Measurements from ENCODE around the gene CCL18.
"Not testable (repeated sequence)": the region's sequence is repeated elsewhere in the genome, so short reads cannot be mapped to it uniquely, and the experiment has no call there.

Gene CCL18

GRCh38 chr17:36063786-36064541 lies at the start of gene CCL18:
Gene CCL18, plus strand, starts transcription at chr17:36064272. Its CDS starts 71 bp downstream, at chr17:36064343.
- DNase-seq, result no peak

DNA sequence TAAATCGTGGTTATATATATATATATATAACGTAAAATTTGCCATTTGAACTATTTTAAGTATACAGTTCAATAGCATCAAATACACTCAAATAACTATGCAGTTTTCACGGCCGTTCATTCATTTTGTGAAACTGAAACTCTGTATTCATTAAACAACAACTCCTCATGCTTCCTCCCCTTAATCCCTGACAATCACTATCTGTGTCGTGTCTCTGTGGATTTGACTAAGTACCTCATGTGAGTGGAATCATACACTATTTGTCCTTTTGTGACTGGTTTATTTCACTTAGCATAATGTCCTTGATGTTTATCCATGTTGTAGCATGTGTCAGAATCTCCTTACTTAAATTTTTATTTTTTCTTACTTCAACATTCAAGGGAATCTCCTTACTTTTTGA lies 49.1 kb upstream of the CCL18 start:
- no peak for DNase-seq

DNA sequence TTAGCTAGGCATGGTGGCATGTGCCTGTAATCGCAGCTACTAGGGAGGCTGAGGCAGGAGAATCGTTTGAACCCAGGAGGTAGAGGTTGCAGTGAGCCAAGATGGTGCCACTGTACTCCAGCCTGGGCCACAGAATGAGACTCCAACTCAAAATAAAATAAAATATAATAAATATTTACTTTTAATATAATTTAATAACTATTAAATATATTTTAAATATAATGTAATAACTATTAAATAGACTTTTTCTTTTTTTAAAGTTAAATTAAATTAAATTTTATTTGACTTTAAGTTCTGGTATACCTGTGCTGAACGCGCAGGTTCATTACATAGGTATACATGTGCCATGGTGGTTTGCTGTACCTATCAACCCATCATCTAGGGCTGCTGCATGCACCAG lies 48.2 kb upstream of the CCL18 start:
- not testable (repeated sequence) for DNase-seq

DNA sequence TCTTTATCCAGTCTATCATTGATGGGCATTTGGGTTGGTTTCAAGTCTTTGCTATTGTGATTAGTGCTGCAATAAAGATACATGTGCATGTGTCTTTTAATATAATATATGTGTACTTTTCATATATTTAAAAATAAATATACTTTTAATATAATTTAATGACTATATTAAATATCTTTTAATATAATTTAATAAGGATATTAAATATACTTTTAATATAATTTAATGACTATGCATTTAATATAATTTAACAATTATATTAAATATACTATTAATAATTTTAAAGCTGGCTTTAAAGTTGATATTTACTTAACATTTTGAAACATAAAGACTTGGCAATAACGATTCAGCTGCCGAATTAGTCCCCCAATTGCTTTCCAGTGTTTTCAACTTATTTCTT lies 47.5 kb upstream of the CCL18 start:
- no peak for DNase-seq

- peak in 1 of 2 donors; percentile 10 for DNase-seq
These were observed 46.3 kb upstream of the CCL18 start, which contains the start of gene CCL23 for GRCh38 chr17:36017799-36018198. Gene CCL23, minus strand, starts transcription at chr17:36017972. Its CDS starts 75 bp downstream, at chr17:36017897.

- DNase-seq, result no peak
These were observed 44.6 kb upstream of the CCL18 start for GRCh38 chr17:36019423-36019822.

DNA sequence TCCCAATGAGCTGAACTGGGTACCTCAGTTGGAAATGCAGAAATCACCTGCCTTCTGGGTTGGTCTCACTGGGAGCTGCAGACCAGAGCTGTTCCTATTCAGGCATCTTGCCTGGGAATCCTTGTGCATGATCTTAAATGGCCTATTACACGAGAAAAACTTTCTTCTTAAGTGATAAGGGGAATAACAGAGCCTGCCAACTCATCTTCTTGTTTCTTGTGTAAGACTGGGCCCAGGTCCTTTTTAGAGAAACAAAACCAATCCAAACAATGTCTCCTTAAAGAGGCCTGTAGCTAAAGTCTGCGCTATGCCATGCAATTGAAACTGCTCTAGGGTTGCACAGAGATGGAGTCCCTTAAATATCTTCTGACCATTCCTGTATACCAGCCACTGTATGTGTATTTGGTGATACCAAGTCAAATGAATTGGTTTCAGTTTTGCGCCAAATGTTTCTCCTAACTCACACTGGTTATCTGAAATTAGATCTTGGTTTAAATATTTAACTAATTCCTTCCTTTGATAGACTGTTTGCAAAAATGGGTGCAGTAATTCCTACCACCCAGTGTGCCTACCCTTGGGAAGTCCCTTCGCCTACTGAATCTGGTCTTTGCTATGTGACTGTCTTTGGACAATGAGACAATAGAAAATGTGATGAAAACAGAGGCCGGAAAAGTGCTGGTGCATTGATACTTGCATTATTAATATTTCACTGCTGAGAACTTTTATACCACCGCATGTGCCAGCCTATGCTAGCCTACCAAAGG lies 39.8 kb upstream of the CCL18 start:
- no peak for DNase-seq

- no peak for DNase-seq
These were observed 36.3 kb upstream of the CCL18 start for GRCh38 chr17:36027761-36028160.

- no peak for DNase-seq
These were observed 33.1 kb upstream of the CCL18 start for GRCh38 chr17:36030956-36031355.

DNA sequence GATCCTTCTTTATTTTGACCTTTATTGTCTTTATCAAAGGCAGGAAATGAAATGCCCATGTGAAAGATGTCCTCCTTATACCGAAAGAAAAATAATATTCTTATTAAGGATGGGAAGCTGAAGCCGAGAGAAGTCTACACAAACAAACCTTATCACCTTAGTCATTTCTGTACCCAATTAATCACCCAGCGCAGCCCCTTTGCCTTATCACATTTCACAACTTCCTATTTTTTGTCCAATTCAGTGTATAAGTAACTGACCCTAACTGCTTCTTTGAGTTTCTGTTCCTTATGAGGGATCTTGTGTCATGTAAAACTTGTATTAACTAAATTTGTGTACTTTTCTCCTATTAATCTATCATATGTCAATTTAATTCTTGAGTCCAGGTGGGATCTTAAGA lies 29.9 kb upstream of the CCL18 start:
- DNase-seq, result peak in 1 of 2 donors; percentile 11

- DNase-seq, result no peak
These were observed 27.8 kb upstream of the CCL18 start for GRCh38 chr17:36036235-36036634.

GRCh38 chr17:36048066-36048465 lies 16.0 kb upstream of the CCL18 start:
- no peak for DNase-seq

- DNase-seq, result no peak
These were observed 14.4 kb upstream of the CCL18 start for GRCh38 chr17:36049643-36050042.

DNA sequence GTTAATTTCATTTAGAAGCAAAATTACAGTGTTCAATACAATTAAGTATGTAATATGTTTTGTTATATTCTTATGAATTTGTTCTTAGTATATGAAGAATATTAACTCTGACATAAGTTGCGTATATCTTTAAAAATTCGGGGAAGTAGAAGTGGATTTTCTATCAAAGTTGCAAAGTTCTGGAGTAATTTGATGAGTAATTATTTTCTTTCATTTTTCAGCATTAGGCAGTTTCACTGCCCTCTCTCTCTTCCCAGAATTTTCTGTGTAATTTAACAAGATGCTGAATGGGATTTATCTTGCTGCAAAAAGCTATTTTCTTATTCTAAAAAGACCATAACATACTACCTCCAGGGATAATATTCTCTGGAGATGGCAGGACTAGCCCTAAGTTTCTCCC lies 8.9 kb upstream of the CCL18 start:
- no peak for DNase-seq

DNA sequence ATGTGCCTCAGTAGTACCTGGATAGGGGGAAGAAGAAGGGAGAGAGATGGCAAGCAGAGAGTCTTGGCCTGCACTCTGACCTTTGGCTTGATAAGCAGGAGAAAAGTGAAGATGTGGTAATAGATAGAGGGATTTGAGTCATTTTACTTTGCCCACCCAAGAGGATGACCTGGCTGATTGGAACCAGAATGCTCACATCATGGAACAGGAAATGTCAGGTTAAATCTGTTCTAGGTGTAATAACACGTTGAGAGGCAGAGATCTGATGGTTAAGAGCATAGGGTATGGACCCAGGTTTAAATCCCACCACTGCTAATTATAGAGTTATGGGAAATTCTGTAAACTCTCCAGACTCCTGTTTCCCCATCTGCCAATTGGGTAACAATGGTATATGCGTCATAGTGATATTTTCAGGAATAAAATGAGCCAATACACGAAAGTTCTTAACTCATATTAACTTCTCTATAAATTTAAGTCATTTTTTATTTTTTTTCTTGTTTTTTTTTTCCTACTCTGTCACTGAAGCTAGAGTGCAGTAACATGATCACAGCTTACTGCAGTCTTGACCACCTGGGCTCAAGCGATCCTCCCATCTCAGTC lies 8.1 kb upstream of the CCL18 start:
- no peak for DNase-seq

DNA sequence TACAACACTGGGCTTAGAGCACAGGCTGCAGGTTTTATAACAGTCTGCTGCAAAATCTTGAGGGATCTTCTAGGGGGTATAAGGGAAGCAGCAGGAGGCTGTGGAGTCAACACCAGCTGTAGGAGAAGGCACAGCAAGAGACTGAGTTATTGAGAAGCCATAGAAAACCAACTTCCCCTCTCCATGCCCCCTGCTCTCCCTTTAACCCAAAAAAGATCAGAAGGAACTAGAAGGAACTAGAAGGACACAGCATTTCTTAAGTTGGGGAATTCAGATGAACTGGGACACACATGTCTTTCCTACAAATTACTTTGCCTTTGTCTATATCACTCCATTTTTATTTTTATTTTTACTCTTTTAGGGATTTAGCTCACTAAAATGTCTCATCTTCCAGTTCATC lies 6.2 kb upstream of the CCL18 start:
- DNase-seq, result no peak

- DNase-seq, result no peak
These were observed 4.7 kb upstream of the CCL18 start for GRCh38 chr17:36059406-36059805.

- DNase-seq, result no peak
These were observed 3.3 kb upstream of the CCL18 start for GRCh38 chr17:36060816-36061215.

GRCh38 chr17:36066365-36066985 lies 2.4 kb downstream of the CCL18 start:
- DNase-seq, result no peak

DNA sequence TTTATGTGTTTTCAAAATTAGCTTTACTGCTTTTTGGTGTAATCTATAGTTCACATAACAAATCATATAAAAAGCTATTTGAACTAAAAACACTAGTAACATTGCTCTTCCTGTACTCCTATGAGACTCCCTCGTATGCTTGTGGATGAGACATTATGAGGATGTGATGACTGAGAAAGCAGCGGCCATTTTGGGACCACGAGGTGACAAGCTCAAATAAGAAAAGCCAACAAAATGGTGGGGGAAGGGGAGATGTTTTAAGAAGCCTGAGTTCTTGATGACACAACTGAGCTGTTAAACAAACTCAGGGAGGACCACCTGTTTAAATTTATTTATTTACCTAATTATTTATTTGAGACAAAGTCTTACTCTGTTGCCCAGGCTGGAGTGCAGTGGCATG lies 4.5 kb downstream of the CCL18 start:
- no peak for DNase-seq

DNA sequence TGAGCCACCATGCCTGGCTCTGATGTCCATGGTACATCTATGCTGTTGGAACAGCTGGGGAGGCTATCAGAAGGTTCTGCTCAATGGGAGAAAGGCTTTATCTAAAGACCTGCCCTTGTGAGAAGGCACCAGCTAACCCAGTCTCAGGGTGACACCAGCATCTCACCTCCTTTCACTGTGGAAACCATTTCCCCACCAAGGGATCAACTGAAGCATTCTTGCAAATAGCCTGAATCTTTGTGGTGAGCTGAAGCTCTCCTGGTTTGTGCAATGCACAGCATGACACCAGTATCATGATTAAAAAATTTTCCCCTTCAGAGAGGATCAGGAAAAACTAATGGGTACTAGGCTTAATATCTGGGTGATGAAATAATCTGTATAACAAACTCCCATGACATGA lies 5.1 kb downstream of the CCL18 start:
- no peak for DNase-seq

GRCh38 chr17:36070427-36070826 lies 6.4 kb downstream of the CCL18 start:
- DNase-seq, result no peak

- DNase-seq, result no peak
These were observed 7.7 kb downstream of the CCL18 start for GRCh38 chr17:36071751-36072150.
